HL-60 (cell line): ENCODE results near the gene PLXDC2.

Experiments used
- DNase-seq, 2 experiments: peaks; one replicate each; pipeline ENCODE4 v3.0.0-alpha.2; 2010 to 2020; ENCODE audit warnings: low read depth in 1 of 2, low spot score in 1 of 2
- H3K27ac ChIP-seq: fragments of 250-450 bp; sonication (Bioruptor Pico); replicated peaks from 2 replicates; pipeline ENCODE4 v1.5.1; 2020; ENCODE audit warnings: mild to moderate bottlenecking, moderate library complexity
- H3K27me3 ChIP-seq: fragments of 250-450 bp; sonication (Bioruptor Pico); 2 replicates; pipeline ENCODE4 v1.5.1; 2021; ENCODE audit warnings: mild to moderate bottlenecking, moderate library complexity; ENCODE audit not compliant: insufficient read depth, poor library complexity, severe bottlenecking
- H3K4me3 ChIP-seq: replicated peaks from 2 replicates; pipeline ENCODE4 v1.5.1; 2011; ENCODE audit warnings: mild to moderate bottlenecking, control low read depth, low read length; ENCODE audit not compliant: insufficient read depth
- CTCF ChIP-seq: IDR thresholded peaks from one replicate; pipeline ENCODE4 v1.5.1; 2011; ENCODE audit warnings: low read length, control low read depth, inconsistent platforms; ENCODE audit not compliant: insufficient read depth
- GABPA ChIP-seq: IDR thresholded peaks from 2 replicates; pipeline ENCODE4 v1.6.1; 2012; ENCODE audit warnings: low read depth
- POLR2AphosphoS5 ChIP-seq: IDR thresholded peaks from 2 replicates; pipeline ENCODE4 v1.6.1; 2012; ENCODE audit warnings: low read depth
- SPI1 ChIP-seq: IDR thresholded peaks from 2 replicates; pipeline ENCODE4 v1.6.1; 2012; ENCODE audit warnings: low read depth, mild to moderate bottlenecking, borderline replicate concordance
- TF ChIP-seq, protein P1 (sequence below): IDR thresholded peaks from 2 replicates; pipeline ENCODE4 v1.6.1; 2012; ENCODE audit warnings: low read depth; ENCODE audit not compliant: insufficient replicate concordance

PLXDC2 gene

DNA sequence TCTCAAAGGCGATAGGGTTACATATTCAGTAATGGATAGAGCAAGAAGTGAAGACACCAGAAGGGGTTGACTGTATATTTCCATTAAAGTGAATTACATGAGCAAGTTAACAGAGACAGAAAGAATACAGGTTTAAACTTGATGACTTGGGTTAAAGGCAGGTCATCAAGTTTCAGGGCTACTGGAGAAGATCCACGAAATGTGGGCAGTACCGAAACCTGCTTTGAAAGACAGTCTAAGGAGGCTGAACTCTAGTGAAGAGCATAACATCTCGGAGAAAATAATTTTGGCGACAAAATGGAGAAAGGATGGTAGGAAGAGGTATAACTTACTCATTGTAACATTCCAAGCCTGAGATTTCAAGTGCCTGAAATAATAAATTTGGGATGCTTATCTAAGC is 26.6 kb upstream of the PLXDC2 start:
- H3K4me3 ChIP-seq = no peak overlapping the region
- H3K27me3 ChIP-seq = no peaks in the 10 kb centered on the region
- no peak for TF ChIP-seq SPI1
- TF ChIP-seq GABPA = no peak
- DNase-seq = no peak
- H3K27ac ChIP-seq = no peak overlapping the region

DNA sequence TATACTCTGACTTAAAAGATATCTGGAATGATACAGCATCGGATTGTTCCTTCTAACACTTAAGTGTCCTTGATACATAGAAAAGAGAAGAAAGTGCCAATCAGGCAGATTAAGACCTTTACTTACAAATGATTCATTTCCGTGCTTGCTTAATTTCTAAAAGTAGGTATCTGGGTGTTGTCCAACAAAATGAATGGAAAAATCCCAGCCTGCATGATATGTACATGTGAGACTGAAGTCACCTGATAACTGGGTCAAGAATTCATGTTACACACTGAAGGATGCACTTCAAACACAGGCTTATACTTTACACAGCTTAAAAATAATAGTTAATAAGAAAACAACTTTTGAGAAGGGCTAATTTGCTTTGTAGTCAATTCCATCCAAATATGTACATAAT is 25.2 kb upstream of the PLXDC2 start:
- no peak for TF ChIP-seq SPI1
- TF ChIP-seq, protein P1, sequence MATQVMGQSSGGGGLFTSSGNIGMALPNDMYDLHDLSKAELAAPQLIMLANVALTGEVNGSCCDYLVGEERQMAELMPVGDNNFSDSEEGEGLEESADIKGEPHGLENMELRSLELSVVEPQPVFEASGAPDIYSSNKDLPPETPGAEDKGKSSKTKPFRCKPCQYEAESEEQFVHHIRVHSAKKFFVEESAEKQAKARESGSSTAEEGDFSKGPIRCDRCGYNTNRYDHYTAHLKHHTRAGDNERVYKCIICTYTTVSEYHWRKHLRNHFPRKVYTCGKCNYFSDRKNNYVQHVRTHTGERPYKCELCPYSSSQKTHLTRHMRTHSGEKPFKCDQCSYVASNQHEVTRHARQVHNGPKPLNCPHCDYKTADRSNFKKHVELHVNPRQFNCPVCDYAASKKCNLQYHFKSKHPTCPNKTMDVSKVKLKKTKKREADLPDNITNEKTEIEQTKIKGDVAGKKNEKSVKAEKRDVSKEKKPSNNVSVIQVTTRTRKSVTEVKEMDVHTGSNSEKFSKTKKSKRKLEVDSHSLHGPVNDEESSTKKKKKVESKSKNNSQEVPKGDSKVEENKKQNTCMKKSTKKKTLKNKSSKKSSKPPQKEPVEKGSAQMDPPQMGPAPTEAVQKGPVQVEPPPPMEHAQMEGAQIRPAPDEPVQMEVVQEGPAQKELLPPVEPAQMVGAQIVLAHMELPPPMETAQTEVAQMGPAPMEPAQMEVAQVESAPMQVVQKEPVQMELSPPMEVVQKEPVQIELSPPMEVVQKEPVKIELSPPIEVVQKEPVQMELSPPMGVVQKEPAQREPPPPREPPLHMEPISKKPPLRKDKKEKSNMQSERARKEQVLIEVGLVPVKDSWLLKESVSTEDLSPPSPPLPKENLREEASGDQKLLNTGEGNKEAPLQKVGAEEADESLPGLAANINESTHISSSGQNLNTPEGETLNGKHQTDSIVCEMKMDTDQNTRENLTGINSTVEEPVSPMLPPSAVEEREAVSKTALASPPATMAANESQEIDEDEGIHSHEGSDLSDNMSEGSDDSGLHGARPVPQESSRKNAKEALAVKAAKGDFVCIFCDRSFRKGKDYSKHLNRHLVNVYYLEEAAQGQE = no peak
- TF ChIP-seq CTCF = no peak
- TF ChIP-seq GABPA = no peak
- no peak for TF ChIP-seq POLR2AphosphoS5
- Histone ChIP-seq H3K4me3 (no peak overlapping the region), H3K27ac (no peak overlapping the region), H3K27me3 (no peaks in the 10 kb centered on the region)
- no peak for DNase-seq

DNA sequence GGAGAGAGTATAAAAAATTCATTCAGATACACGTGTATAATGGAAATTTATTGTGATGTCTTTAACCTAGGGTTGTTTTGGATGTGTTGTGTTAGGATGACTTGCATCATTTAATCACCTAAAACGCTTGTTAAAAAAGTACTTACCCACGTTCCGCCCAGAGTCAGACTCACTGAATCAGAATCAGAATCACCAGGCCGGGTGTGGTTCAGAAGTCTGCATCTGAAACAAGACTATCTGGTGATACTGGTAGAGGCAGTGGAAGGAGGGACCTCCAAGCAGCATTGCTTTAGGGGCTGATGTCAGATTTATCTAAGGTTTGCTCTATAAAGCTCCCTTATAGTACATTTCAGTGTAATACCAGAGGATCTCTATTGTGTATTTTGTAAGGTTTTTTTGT is 20.5 kb upstream of the PLXDC2 start:
- Histone ChIP-seq H3K27me3 (no peaks in the 10 kb centered on the region), H3K4me3 (no peak overlapping the region), H3K27ac (no peak overlapping the region)
- no peak for DNase-seq
- TF ChIP-seq POLR2AphosphoS5 (no peak), CTCF (no peak), SPI1 (no peak), GABPA (no peak)
- TF ChIP-seq, protein P1 = no peak

GRCh38 chr10:19800161-19800560 is 16.1 kb upstream of the PLXDC2 start:
- H3K27ac ChIP-seq = no peak overlapping the region
- H3K4me3 ChIP-seq = no peak overlapping the region
- DNase-seq = no peak
- TF ChIP-seq SPI1 (no peak), POLR2AphosphoS5 (no peak), GABPA (no peak), CTCF (no peak)
- TF ChIP-seq, protein P1 = no peak
- H3K27me3 ChIP-seq = no peaks in the 10 kb centered on the region
